HG03460 (cell line): ENCODE data around the gene NUBP2.

Experiments used
- ATAC-seq: cut with Tn5 transposase; IDR thresholded peaks from one replicate; pipeline ENCODE4 v1.9.1; 2021; ENCODE audit not compliant: unreplicated experiment

Gene NUBP2, protein sequence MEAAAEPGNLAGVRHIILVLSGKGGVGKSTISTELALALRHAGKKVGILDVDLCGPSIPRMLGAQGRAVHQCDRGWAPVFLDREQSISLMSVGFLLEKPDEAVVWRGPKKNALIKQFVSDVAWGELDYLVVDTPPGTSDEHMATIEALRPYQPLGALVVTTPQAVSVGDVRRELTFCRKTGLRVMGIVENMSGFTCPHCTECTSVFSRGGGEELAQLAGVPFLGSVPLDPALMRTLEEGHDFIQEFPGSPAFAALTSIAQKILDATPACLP

GRCh38 chr16:1782408-1783264 lies at the start of gene NUBP2, which contains the start of gene SPSB3:
TSS of gene NUBP2 (plus strand) at chr16:1782960. CDS start at chr16:1783021, 61 bp downstream.
TSS of gene SPSB3 (minus strand) at chr16:1782571. CDS start at chr16:1781483, 1,088 bp downstream.
- peak; percentile 85 for ATAC-seq

- ATAC-seq = no peak
Observed at GRCh38 chr16:1734123-1734522, 48.6 kb upstream of the NUBP2 start.

GRCh38 chr16:1734816-1735215 lies 47.9 kb upstream of the NUBP2 start:
- ATAC-seq = no peak

DNA sequence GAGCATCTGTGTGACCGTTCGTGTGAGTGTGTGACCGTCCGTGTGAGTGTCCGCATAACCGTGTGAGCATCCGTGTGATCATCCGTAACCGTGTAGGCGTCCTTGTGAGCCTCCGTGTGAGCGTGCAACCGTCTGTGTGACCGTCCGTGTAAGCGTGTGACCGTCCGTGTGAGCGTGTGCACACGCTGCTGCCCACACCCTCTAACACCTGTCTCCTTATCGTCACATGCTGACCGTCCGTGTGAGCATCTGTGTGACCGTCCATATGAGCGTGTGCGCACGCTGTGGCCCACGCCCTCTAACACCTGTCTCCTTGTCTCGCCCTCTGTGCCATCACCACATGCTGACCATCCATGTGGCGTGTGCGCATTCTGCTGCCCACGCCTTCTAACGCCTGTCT lies 42.5 kb upstream of the NUBP2 start:
- no peak for ATAC-seq

DNA sequence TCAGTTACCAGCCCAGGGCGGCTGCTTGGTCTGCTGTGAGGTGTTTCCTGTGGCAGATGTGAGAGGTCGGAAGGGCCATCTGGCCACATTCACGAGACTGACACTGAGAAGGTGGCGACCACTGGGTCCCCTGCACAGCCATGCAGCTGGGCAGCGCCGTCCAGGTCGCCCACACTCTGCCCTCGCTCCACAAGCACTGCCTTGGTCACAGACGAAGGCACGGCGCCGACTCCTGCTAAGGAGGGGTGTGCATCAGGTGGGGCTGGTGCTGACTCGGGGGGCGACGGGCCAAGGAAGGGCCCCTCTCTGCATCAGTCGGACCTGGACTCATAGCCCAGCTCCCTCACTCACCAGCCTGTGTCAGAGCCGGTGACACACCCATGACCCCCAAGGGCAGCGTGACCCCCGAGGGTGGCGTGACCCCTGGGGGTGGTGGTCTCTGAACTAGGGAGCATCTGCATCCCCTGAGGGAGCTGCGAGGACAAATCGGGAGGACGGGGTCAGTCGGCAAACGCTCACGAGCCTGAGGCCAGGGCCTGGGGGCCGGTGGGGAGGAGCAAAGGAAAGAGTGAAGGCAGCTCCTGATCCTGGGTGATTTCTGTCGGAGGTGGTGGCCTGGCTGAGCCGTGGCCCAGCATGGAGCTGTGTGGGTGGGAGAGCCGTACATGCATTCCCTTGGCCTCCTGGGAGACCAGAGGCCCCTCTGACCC lies 41.8 kb upstream of the NUBP2 start:
- no peak for ATAC-seq

DNA sequence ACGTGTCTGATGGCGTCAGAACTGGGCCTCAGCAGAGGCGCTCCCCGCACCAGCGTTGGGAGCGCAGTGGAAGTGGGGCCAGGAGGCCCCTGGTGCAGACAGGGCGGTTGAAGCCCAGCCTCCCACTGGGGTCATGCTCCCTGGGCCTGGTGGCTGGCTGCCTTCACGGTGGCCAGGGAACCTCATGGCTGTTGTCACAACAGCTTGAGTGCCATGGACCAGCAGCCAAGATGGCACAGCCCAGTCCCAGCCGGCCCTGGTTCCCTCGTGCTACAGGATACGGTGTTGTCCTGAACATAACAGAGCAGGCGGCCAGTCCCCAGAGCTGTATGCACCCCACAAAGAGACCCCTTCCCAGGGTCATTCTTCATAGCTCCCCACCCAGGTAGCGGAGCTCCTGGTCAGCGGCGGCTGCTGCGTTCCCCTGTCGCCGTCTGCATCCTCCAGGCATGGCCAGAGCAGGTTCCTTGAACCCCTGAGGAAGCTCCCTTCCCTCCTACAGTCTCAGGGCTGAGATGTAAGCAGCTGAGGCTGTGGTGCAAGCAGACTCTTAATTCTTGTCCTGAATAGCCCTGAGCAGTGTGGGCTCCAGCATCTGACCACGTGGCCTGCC lies 41.1 kb upstream of the NUBP2 start:
- no peak for ATAC-seq

- no peak for ATAC-seq
Observed at GRCh38 chr16:1743376-1744337, 39.1 kb upstream of the NUBP2 start.

GRCh38 chr16:1744338-1744840 lies 38.4 kb upstream of the NUBP2 start:
- ATAC-seq = no peak

DNA sequence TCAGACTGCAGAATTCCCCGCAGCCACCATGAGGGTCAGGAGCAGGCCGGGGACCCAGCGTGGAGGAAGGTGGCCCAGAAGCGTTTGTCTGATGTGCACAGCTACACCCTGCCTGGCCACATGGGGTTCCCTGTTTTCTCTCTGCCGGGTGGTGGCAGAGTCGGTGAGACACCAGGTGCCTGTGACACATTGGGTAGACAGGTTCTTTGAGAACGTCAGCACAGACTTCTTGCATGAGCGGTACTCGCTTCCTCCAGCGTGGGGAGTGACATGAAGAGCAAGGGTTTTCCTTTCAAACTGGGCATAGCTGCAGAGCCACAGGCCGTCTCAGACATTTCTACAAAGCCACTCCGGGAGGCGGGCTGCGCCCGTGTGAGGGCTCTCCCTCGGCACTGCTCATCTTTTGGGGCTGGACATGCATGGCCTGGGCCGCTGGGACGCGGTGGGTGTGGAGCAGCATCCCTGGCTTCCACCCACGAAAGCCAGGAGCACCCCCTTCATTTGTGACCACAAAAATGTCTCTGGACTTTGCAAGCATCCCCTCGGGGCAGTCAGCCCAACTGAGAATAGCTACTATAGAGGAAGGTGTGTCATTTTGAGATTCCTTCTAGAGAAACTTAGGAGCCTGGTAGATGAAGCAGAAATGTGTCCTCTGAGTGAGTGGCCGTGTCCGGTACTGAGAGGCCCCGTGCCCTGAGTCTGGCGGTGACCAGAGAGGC lies 37.4 kb upstream of the NUBP2 start:
- no peak for ATAC-seq

- ATAC-seq = no peak
Observed at GRCh38 chr16:1745900-1746692, 36.7 kb upstream of the NUBP2 start.

- ATAC-seq = no peak
Observed at GRCh38 chr16:1746693-1747195, 36.0 kb upstream of the NUBP2 start.

- no peak for ATAC-seq
Observed at GRCh38 chr16:1747934-1748333, 34.8 kb upstream of the NUBP2 start.

- no peak for ATAC-seq
Observed at GRCh38 chr16:1749152-1750117, 33.3 kb upstream of the NUBP2 start.

GRCh38 chr16:1751946-1752345 lies 30.8 kb upstream of the NUBP2 start:
- no peak for ATAC-seq

DNA sequence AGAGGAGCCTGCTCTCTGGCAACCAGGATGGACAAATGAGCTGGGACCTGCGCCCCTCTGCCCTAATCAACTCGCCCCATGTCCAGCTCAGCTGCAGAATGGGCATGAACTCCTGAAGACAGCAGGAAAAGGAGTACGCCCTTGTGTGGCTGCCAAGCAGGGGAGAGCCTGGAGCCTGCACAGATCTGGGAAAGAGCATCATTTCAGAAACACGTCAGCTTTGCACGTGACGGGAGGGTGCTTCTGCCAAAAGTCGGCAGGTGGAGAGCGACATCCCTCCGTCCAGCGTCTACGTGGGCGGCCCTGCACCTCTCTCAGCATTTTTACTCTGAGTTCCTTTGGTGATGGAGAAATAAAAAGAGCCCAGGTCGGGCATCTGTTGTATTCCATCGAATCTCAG lies 29.9 kb upstream of the NUBP2 start:
- no peak for ATAC-seq

GRCh38 chr16:1754204-1754603 lies 28.6 kb upstream of the NUBP2 start:
- no peak for ATAC-seq
